HepG2 (cell line): Measurements from ENCODE around the gene VRK2. TPM values are rescaled to one million over a fixed set of nuclear protein-coding genes. Genes with fewer than 3 reads are reported as not detected.

Source experiments
- AGO2 ChIP-seq: fragments of 200-400 bp; formaldehyde crosslinking; optimal IDR thresholded peaks from 2 replicates; pipeline ENCODE3; 2017; ENCODE audit warnings: mild to moderate bottlenecking, low read depth, low read length, moderate library complexity
- ESRRA ChIP-seq: sonication (generic); formaldehyde crosslinking; IDR thresholded peaks from 2 replicates; pipeline ENCODE4 v1.5.1; 2020; ENCODE audit warnings: mild to moderate bottlenecking, low read depth, missing genetic modification reagents
- FOXA3 ChIP-seq: IDR thresholded peaks from 2 replicates; pipeline ENCODE4 v1.6.1; 2016; ENCODE audit warnings: missing genetic modification reagents, missing compliant biosample characterization
- FOXK1 ChIP-seq: sonication (generic); formaldehyde crosslinking; IDR thresholded peaks from 2 replicates; pipeline ENCODE4 v1.4.0; 2020; ENCODE audit warnings: low read depth, missing genetic modification reagents, borderline replicate concordance
- HNRNPH1 ChIP-seq: fragments of 200-400 bp; formaldehyde crosslinking; optimal IDR thresholded peaks from 2 replicates; pipeline ENCODE3; 2017; ENCODE audit warnings: mild to moderate bottlenecking, low read depth, low read length
- NKX3-1 ChIP-seq: sonication (generic); formaldehyde crosslinking; IDR thresholded peaks from 2 replicates; pipeline ENCODE4 v1.5.0; 2020; ENCODE audit warnings: missing genetic modification reagents
- NR2F6 ChIP-seq, 2 experiments: IDR thresholded peaks; 2 replicates each; pipeline ENCODE4 v1.6.1; 2016; ENCODE audit warnings: antibody characterized with exemption in 1 of 2, mild to moderate bottlenecking in 1 of 2
- TP53 ChIP-seq: sonication (generic); formaldehyde crosslinking; conservative IDR thresholded peaks from 2 replicates; pipeline ENCODE4 v1.4.0; 2020; ENCODE audit warnings: missing genetic modification reagents
- XBP1 ChIP-seq: sonication (generic); formaldehyde crosslinking; IDR thresholded peaks from 2 replicates; pipeline ENCODE4 v1.5.0; 2020; ENCODE audit warnings: missing genetic modification reagents
- ZBTB37 ChIP-seq: sonication (generic); formaldehyde crosslinking; IDR thresholded peaks from 2 replicates; pipeline ENCODE4 v1.4.0; 2020; ENCODE audit warnings: mild to moderate bottlenecking, missing genetic modification reagents
- ZNF136 ChIP-seq: sonication (generic); formaldehyde crosslinking; IDR thresholded peaks from 2 replicates; pipeline ENCODE4 v1.8.1; 2022; ENCODE audit warnings: low read depth, mild to moderate bottlenecking, moderate library complexity, missing genetic modification reagents
- ZNF20 ChIP-seq: sonication (generic); formaldehyde crosslinking; IDR thresholded peaks from 2 replicates; pipeline ENCODE4 v1.4.0; 2020; ENCODE audit warnings: mild to moderate bottlenecking, moderate library complexity, missing genetic modification reagents
- ZNF264 ChIP-seq: sonication (generic); formaldehyde crosslinking; IDR thresholded peaks from 2 replicates; pipeline ENCODE4 v1.4.0; 2020; ENCODE audit warnings: missing genetic modification reagents
- ZNF430 ChIP-seq: sonication (generic); formaldehyde crosslinking; IDR thresholded peaks from 2 replicates; pipeline ENCODE4 v1.9.0; 2021; ENCODE audit warnings: mild to moderate bottlenecking, missing genetic modification reagents
- ZNF432 ChIP-seq: sonication (generic); formaldehyde crosslinking; IDR thresholded peaks from 2 replicates; pipeline ENCODE4 v1.5.0; 2020; ENCODE audit warnings: missing genetic modification reagents, mild to moderate bottlenecking, borderline replicate concordance
- ZNF558 ChIP-seq: sonication (generic); formaldehyde crosslinking; IDR thresholded peaks from 2 replicates; pipeline ENCODE4 v1.9.0; 2022; ENCODE audit warnings: mild to moderate bottlenecking, missing genetic modification reagents, borderline replicate concordance
- ZNF619 ChIP-seq: sonication (generic); formaldehyde crosslinking; IDR thresholded peaks from 2 replicates; pipeline ENCODE4 v1.4.0; 2020; ENCODE audit warnings: mild to moderate bottlenecking, missing genetic modification reagents
- ZSCAN20 ChIP-seq: sonication (generic); formaldehyde crosslinking; IDR thresholded peaks from 2 replicates; pipeline ENCODE4 v1.4.0; 2020; ENCODE audit warnings: missing genetic modification reagents, mild to moderate bottlenecking, borderline replicate concordance
- polyA plus RNA-seq, 8 experiments: library from polyadenylated mRNA; depleted of rRNA in 3 of 8; stranded (reverse) in 7 of 8; unstranded in 1 of 8; fragments of >200 nt; fragmentation: Illumina TruSeq in 4 of 8; extraction: Trizol in 4 of 8; gene quantifications; 2 replicates each; pipeline versions ENCODE4 v1.2.1 to v1.2.3, GENCODE V29; 2011 to 2016; ENCODE audit warnings: low read depth in 4 of 8, missing spikeins in 1 of 8, mixed read lengths in 1 of 8; ENCODE audit not compliant: insufficient read depth in 1 of 8
- total RNA-seq, 5 experiments: library from RNA; depleted of rRNA; stranded (reverse); fragments of >200 nt; fragmentation: Illumina TruSeq; extraction: Trizol; gene quantifications; 2 replicates each; pipeline ENCODE4 v1.2.3, GENCODE V29; 2016; ENCODE audit warnings: low read depth in 1 of 5
- TF ChIP-seq, protein P1 (sequence below): sonication (generic); formaldehyde crosslinking; IDR thresholded peaks from 2 replicates; pipeline ENCODE4 v1.8.1; 2023; ENCODE audit warnings: mild to moderate bottlenecking, missing genetic modification reagents
- TF ChIP-seq, protein P2 (sequence below): sonication (generic); formaldehyde crosslinking; IDR thresholded peaks from 2 replicates; pipeline ENCODE4 v1.8.1; 2023; ENCODE audit warnings: mild to moderate bottlenecking, moderate library complexity, missing genetic modification reagents
- TF ChIP-seq, protein P3 (sequence below): sonication (generic); formaldehyde crosslinking; IDR thresholded peaks from 2 replicates; pipeline ENCODE4 v1.4.0; 2020; ENCODE audit warnings: mild to moderate bottlenecking, missing genetic modification reagents, borderline replicate concordance
- TF ChIP-seq, protein P4 (sequence below): sonication (generic); formaldehyde crosslinking; IDR thresholded peaks from 2 replicates; pipeline ENCODE4 v1.4.0; 2020; ENCODE audit warnings: missing genetic modification reagents

The VRK2 gene
- total and polyA plus RNA-seq, 2 of the 13 experiments (the other 11 are each of a cell fraction or from before 2014, with no cell fraction given), result 13.3 to 29.1 TPM

DNA sequence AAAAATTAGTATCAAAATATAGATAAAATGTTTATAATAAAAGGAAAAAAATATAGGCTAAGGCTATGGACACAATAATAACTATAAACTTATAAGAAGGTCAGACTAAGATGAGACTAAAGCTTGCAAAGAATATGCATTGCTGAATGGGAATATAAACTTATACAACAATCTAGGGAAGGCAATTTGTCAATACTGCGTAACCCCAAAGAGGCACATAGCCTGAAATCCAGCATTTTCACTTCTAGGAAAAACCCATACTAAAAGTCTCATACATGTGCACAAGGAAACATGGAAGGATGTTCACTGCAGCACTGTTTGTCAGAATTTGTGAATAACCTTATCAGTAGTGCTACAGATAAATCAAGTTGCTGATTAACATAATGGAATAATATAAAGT lies 149.1 kb downstream of the VRK2 start (continued):
- TF ChIP-seq, protein P1, sequence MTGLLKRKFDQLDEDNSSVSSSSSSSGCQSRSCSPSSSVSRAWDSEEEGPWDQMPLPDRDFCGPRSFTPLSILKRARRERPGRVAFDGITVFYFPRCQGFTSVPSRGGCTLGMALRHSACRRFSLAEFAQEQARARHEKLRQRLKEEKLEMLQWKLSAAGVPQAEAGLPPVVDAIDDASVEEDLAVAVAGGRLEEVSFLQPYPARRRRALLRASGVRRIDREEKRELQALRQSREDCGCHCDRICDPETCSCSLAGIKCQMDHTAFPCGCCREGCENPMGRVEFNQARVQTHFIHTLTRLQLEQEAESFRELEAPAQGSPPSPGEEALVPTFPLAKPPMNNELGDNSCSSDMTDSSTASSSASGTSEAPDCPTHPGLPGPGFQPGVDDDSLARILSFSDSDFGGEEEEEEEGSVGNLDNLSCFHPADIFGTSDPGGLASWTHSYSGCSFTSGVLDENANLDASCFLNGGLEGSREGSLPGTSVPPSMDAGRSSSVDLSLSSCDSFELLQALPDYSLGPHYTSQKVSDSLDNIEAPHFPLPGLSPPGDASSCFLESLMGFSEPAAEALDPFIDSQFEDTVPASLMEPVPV (CRISPR knock-in tag), result no peak
- TF ChIP-seq FOXA3 (CRISPR knock-in tag) (peak; percentile 80), NR2F6 (IDR thresholded peaks at IDR 0.05) (no peak), NR2F6 (CRISPR knock-in tag; IDR thresholded peaks at IDR 0.05) (no peak), ZNF558 (CRISPR knock-in tag) (no peak), XBP1 (CRISPR knock-in tag) (no peak), ZNF20 (CRISPR knock-in tag) (no peak), ZBTB37 (CRISPR knock-in tag) (no peak), ZNF432 (no peak), ZSCAN20 (CRISPR knock-in tag) (no peak), ZNF619 (CRISPR knock-in tag) (no peak), NKX3-1 (CRISPR knock-in tag) (no peak), TP53 (CRISPR knock-in tag) (no peak), AGO2 (no peak), ZNF430 (no peak), FOXK1 (CRISPR knock-in tag) (no peak), ZNF136 (no peak), HNRNPH1 (no peak), ZNF264 (CRISPR knock-in tag) (no peak), ESRRA (CRISPR knock-in tag) (no peak)
- TF ChIP-seq, protein P2, sequence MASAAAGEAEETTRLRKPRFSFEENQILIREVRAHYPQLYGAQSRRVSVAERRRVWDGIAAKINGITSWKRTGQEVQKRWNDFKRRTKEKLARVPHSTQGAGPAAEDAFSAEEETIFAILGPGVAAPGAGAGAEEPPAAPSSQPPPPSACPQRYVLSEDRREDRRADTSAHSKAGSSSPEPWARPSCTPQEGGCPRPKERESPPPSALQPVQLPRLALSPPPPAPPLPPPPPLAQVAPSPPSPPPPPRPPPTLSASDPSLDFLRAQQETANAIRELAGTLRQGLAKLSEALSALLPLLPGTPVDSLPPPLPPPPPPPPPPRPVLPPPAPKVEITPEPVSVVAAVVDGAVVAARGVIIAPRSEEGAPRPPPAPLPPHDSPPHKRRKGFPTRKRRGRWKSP (CRISPR knock-in tag), result no peak
- TF ChIP-seq, protein P3, sequence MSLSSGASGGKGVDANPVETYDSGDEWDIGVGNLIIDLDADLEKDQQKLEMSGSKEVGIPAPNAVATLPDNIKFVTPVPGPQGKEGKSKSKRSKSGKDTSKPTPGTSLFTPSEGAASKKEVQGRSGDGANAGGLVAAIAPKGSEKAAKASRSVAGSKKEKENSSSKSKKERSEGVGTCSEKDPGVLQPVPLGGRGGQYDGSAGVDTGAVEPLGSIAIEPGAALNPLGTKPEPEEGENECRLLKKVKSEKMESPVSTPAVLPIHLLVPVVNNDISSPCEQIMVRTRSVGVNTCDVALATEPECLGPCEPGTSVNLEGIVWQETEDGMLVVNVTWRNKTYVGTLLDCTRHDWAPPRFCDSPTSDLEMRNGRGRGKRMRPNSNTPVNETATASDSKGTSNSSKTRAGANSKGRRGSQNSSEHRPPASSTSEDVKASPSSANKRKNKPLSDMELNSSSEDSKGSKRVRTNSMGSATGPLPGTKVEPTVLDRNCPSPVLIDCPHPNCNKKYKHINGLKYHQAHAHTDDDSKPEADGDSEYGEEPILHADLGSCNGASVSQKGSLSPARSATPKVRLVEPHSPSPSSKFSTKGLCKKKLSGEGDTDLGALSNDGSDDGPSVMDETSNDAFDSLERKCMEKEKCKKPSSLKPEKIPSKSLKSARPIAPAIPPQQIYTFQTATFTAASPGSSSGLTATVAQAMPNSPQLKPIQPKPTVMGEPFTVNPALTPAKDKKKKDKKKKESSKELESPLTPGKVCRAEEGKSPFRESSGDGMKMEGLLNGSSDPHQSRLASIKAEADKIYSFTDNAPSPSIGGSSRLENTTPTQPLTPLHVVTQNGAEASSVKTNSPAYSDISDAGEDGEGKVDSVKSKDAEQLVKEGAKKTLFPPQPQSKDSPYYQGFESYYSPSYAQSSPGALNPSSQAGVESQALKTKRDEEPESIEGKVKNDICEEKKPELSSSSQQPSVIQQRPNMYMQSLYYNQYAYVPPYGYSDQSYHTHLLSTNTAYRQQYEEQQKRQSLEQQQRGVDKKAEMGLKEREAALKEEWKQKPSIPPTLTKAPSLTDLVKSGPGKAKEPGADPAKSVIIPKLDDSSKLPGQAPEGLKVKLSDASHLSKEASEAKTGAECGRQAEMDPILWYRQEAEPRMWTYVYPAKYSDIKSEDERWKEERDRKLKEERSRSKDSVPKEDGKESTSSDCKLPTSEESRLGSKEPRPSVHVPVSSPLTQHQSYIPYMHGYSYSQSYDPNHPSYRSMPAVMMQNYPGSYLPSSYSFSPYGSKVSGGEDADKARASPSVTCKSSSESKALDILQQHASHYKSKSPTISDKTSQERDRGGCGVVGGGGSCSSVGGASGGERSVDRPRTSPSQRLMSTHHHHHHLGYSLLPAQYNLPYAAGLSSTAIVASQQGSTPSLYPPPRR, result no peak
- TF ChIP-seq, protein P4, sequence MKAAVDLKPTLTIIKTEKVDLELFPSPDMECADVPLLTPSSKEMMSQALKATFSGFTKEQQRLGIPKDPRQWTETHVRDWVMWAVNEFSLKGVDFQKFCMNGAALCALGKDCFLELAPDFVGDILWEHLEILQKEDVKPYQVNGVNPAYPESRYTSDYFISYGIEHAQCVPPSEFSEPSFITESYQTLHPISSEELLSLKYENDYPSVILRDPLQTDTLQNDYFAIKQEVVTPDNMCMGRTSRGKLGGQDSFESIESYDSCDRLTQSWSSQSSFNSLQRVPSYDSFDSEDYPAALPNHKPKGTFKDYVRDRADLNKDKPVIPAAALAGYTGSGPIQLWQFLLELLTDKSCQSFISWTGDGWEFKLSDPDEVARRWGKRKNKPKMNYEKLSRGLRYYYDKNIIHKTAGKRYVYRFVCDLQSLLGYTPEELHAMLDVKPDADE (CRISPR knock-in tag), result no peak
